ENCODE results near the gene DNAAF5.
"Not testable (repeated sequence)": the region's sequence is repeated elsewhere in the genome, so short reads cannot be mapped to it uniquely, and the experiment has no call there.

Gene DNAAF5

GRCh38 chr7:730501-731439, 4.3 kb downstream of the DNAAF5 start:
- no peak for DNase-seq

- no peak for DNase-seq
Measured at GRCh38 chr7:731440-732085, 5.1 kb downstream of the DNAAF5 start.

DNA sequence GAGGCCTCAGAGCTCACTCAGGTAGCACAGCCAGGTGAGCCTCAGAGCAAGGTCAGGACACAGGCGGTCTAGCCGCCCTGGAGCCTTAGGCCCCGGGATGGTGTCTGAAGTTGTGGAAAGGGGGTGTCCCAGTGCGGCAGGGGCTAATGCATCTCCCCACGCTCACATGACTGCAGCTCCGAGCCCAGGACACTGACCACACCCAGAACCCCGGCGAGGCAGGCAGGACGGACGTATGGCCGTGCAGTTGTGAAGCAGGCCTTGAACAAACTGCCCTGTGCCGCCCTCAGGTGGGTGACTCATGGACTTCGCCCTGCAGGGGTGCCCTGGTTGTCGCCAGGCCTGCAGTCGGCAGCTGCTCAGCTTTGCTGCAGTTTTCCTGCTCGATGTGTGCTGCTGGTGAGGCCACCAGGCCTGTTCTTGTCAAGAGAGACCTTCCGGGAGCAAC, 5.6 kb downstream of the DNAAF5 start:
- DNase-seq, result no peak

DNA sequence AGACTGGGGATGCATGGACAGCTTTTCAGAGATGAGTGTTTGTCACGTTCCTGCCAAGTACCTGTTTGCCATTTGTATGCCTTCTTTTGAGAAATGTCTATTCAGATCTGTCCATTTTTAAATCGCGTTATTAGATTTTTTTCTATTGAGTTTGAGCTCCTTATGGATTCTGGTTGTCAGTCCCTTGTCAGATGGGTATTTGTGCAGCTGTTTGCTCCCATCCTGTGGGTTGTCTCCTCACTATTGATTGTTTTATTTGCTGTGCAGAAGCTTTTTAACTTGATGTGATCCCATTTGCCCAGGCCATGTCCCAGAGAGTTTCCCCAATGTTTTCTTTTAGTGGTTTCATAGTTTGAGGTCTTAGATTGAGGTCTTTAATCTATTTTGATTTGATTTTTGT, 6.1 kb downstream of the DNAAF5 start:
- no peak for DNase-seq

DNA sequence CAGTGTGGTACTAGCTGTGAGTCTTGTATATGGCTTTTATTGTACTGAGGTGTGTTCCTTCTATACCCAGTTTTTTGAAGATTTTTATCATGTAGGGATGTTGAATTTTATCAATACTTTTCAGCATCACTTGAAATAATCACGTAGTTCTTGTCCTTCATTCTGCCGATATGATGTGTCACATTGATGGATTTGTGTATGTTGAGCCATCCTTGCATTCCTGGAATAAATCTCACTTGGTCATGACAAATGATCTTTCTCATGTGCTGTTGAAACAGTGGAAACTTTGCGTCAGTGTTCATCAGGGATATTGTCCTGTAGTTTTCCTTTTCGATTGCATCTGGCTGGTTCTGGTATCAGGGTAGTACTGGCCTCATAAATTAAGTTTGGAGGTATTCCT, 7.7 kb downstream of the DNAAF5 start:
- DNase-seq, result no peak

GRCh38 chr7:734808-735207, 8.3 kb downstream of the DNAAF5 start:
- no peak for DNase-seq

GRCh38 chr7:738241-738640, 11.7 kb downstream of the DNAAF5 start:
- DNase-seq, result no peak

- DNase-seq, result no peak
Measured at GRCh38 chr7:738723-739454, 12.4 kb downstream of the DNAAF5 start.

DNA sequence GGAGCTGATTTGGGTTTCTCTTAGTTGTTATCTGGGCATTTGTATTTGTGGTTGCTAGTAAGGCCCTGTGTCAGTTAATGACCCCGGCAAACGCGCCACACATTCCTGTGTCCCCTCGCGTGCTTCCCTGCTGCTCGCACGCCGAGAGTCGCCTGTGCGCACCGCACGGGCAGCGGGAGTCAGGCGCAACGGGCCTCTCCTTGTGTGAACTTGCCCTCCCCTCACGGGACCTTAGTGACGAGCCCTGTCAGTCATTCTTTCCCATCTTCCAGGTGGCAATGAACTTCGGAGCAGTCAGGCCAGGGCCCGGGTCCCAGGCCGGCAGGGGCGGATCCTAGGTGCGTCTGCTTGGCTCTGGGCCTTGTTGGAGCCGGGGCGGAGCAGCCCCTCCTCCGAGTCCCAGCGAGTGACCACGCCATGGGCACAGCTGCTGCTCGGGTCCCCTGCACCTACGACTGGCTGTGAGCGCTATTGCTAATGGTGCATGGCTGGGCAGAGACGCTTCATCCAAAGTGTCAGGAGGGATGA, 13.0 kb downstream of the DNAAF5 start:
- DNase-seq, result no peak

- no peak for DNase-seq
Measured at GRCh38 chr7:739983-740942, 13.8 kb downstream of the DNAAF5 start.

- no peak for DNase-seq
Measured at GRCh38 chr7:741191-741671, 14.7 kb downstream of the DNAAF5 start.

DNA sequence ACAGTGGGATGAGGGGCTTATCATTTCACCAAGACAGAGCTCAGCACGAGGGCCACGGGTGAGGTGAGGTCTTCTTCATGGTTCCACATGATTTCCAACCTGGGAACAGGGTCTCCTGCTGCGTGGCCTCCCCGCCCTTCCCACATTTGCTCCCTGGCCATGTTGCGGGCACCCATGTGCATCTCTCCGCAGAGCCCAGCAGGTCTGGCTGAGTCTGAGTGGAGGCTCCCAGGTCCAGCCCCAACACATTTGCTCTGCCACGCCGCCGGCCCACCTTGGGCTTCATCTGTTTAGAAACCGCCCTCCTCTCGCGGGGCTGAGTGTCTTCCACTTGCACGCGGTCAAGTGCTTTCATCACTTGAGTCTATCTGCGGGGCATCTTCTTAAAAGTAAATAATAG, 15.4 kb downstream of the DNAAF5 start:
- DNase-seq, result no peak

DNA sequence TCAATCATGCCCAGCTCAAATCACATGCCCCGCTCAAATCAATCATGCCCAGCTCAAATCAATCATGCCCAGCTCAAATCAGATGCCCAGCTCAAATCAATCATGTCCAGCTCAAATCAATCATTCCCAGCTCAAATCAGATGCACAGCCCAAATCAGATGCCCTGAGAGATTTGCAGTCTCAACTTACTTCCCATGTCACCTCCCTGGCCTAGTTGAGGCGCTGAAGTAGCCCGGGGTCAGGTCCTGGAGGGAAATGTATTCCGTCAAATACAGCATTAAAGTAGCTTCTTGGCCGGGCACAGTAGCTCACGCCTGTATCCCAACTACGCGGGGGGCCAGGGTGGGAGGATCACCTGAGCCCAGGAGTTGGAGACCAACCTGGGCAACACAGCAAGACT, 16.3 kb downstream of the DNAAF5 start:
- no peak for DNase-seq

- DNase-seq, result not testable (repeated sequence)
Measured at GRCh38 chr7:743341-744127, 17.0 kb downstream of the DNAAF5 start.

- DNase-seq, result not testable (repeated sequence)
Measured at GRCh38 chr7:744128-744520, 17.6 kb downstream of the DNAAF5 start.

- DNase-seq, result no peak
Measured at GRCh38 chr7:744854-745430, 18.4 kb downstream of the DNAAF5 start.

- DNase-seq, result no peak
Measured at GRCh38 chr7:745431-746154, 19.1 kb downstream of the DNAAF5 start.

GRCh38 chr7:746155-747061, 19.9 kb downstream of the DNAAF5 start:
- DNase-seq, result no peak

DNA sequence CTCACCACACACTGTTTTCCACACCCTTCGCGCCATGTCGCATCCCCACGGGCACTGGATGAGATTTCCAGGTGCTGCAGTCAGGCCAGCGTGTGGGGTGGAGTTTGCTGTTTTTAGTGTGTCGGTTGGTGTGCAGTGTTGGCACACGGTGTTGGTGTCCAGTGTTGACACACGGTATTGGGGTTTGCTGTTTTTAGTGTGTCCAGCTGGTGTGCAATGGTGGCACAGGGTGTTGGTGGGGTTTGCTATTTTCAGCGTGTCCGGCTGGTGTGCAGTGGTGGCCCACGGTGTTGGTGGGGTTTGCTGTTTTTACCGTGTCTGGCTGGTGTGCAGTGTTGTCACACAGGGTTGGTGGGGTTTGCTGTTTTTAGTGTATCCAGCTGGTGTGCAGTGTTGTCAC, 20.7 kb downstream of the DNAAF5 start:
- no peak for DNase-seq

Measured in NCI-H1105 treated with DMSO at 0.1 percent for 48 hours (cell line).